Thyroid gland (tissue), 4 donors: ENCODE results near the gene UFL1.

Source experiments
- CTCF ChIP-seq, 6 experiments: fragments of 200-600 bp in 3 of 6; fragments of 450-650 bp in 3 of 6; sonication (generic) in 3 of 6; IDR thresholded peaks; one replicate each; pipeline ENCODE4 v1.5.1; 2016 to 2019; ENCODE audit warnings: antibody characterized with exemption in 6 of 6, mild to moderate bottlenecking in 2 of 6, inconsistent platforms in 1 of 6, moderate library complexity in 1 of 6
- POLR2A ChIP-seq, 2 donors: fragments of 450-650 bp; IDR thresholded peaks; one replicate each; pipeline ENCODE4 v1.6.1; 2017; ENCODE audit warnings: antibody characterized with exemption in 2 of 2, mild to moderate bottlenecking in 2 of 2, moderate library complexity in 1 of 2

- TF ChIP-seq POLR2A (IDR thresholded peaks at IDR 0.05) (no peak), CTCF (IDR thresholded peaks at IDR 0.05) (no peak)
Observed at GRCh38 chr6:96509281-96509680, 12.3 kb upstream of the UFL1 start.
